Measurements from ENCODE around the gene THEMIS.

Gene THEMIS

GRCh38 chr6:127858727-127859391 is 42.0 kb downstream of the THEMIS start:
- no peak for DNase-seq

GRCh38 chr6:127857051-127857637 is 43.7 kb downstream of the THEMIS start:
- no peak for DNase-seq

GRCh38 chr6:127855542-127856159 is 45.2 kb downstream of the THEMIS start:
- DNase-seq = no peak

DNA sequence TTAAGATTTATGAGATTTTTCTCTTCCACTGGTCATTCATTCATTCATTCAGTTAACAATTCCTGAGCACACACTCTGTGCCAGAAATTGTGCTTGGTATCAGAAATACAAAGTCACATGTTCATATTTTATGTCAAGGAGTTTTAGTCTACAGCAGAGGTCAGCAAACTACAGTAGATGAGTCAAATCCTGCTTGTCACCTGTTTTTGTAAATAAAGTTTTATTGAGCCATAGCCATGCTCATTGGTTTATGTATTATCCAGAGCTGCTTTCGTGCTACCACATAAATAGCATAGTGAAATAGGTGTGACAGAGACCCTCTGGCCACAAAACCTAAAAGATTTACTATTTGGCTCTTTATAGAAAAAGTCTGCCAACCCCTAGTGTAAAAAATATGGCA is 46.8 kb downstream of the THEMIS start:
- no peak for DNase-seq

GRCh38 chr6:127851197-127851596 is 49.7 kb downstream of the THEMIS start:
- DNase-seq = no peak

DNA sequence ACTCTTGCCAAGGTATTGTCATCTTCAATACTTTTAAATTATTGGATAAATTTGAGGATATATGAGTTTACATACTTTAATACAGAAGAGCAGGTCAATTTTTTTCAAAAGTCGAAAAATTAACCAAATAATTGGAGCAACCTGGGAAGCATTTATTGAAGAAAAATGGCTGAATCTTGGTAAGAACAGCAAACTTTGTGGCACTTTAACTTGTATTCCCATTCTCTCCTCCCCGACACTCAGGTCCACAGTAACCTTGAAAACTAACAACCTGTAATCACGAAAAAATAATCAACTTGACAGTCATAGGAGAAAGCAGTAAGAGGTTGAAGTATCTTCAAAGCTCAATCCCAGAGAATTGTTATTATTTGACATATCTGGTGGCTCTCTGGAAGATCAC is 55.6 kb downstream of the THEMIS start:
- no peak for DNase-seq

- no peak for DNase-seq
Observed at GRCh38 chr6:127844529-127844928, 56.3 kb downstream of the THEMIS start.

- no peak for DNase-seq
Observed at GRCh38 chr6:127843582-127843981, 57.3 kb downstream of the THEMIS start.

GRCh38 chr6:127842562-127842961 is 58.3 kb downstream of the THEMIS start:
- DNase-seq = no peak

DNA sequence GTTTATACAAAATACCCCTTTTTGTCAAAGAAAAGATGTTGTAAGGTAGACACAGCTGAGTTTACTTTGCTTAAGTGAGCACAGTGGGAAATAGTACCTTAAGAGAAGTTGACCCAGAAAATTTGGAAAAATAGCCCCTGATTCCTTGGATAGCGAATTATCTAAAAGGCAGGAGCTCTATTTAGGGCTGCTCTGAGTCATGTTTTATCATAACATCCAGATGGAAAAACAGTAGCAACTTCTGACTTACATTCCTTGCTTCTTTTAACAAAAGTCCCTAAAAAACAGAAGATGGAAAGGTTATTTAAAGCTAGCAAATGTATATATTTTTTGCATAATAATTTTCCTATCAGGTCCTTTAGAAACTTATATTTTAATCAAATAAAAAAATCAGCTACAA is 59.0 kb downstream of the THEMIS start:
- no peak for DNase-seq

GRCh38 chr6:127834136-127834535 is 66.7 kb downstream of the THEMIS start:
- DNase-seq = no peak

- DNase-seq = no peak
Observed at GRCh38 chr6:127833336-127833735, 67.5 kb downstream of the THEMIS start.

GRCh38 chr6:127832381-127832780 is 68.5 kb downstream of the THEMIS start:
- no peak for DNase-seq

- DNase-seq = no peak
Observed at GRCh38 chr6:127824061-127824460, 76.8 kb downstream of the THEMIS start.

- no peak for DNase-seq
Observed at GRCh38 chr6:127821431-127821830, 79.4 kb downstream of the THEMIS start.

DNA sequence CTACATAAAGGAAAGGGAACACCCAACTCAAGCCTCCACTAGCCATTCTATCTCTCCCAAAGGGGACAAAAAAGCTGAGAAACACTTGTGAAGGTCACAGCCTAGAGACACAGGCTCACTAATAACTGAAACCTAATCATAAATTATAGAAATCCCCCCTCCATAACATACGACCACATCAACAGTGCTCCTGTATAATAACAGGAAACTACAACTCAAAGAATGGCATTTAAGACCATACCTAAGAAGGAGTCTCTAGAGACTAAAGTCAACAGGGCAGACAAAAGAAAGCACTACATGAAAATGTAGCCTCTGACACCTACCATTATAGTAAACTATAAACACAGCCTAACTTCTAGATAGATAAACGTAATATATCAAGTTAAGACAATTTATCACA is 82.7 kb downstream of the THEMIS start:
- DNase-seq = no peak

- no peak for DNase-seq
Observed at GRCh38 chr6:127816643-127817042, 84.2 kb downstream of the THEMIS start.

DNA sequence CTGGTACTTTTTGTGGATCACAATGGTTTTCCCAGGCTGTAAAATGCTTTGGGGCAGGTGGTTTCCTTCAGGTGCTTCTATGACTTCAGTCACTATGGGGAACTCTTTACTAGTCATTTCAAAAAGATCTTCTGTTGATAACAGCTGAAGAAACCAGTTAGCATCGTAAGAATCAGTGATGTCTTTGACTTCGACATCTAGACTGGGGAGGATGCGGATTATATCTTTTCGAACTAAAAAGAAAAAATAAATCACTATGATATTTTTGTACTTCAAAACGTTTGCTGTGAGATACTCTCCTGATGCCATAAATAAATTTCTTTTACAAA is 87.2 kb downstream of the THEMIS start:
- no peak for DNase-seq

DNA sequence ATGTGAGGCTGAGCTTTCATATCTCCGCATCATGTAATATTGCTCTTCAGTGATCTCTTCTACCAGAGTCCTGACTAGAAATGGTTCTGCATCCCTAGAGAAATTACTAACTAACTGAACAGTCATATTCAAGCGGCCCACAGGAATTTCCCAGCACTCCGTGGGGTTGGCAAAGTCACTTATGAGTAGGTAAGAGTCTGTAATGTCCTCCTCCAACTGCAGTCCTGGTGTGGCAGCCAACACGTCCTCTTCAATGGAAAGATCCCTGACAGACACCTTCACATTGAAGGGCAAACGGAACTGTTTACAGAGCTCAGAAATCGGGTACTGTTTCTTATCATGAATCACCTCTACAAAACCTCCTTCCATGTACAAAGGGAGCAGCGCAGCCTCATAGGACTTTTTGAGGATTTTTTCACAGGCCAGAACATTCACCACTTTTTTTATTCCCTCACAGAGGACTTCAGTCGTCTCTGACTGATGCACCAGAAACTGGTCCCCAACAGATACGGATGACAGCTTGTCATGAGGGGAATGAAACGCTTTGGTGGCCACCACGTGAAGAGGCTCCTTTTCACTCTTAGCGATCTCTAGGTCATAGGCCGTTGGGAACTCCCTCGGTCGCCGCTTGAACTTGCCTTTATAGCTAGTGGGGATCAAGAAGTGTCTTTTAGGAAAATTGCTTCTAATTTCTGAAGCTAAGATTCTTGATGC is 87.7 kb downstream of the THEMIS start:
- no peak for DNase-seq

GRCh38 chr6:127811900-127812570 is 88.8 kb downstream of the THEMIS start:
- DNase-seq = no peak

- DNase-seq = no peak
Observed at GRCh38 chr6:127807806-127808517, 92.9 kb downstream of the THEMIS start.

DNA sequence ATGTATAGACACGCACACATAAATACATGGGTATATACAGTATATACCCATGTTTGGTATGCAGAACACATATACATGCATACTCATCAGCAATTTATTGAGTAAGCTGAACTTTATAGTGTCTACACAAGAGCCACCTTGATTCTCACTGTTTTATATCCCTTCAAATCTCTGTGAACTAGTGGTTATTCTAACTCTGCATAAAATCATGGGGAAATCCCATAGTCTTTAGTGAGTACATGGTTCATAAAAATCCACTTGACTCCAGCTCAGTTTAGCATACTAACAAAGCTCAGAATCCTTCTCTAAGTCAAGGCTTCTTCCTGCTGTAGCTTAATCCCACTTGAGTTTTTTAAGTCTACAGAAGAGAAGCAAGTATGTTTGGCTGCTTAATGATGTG is 104.1 kb downstream of the THEMIS start:
- DNase-seq = no peak

DNA sequence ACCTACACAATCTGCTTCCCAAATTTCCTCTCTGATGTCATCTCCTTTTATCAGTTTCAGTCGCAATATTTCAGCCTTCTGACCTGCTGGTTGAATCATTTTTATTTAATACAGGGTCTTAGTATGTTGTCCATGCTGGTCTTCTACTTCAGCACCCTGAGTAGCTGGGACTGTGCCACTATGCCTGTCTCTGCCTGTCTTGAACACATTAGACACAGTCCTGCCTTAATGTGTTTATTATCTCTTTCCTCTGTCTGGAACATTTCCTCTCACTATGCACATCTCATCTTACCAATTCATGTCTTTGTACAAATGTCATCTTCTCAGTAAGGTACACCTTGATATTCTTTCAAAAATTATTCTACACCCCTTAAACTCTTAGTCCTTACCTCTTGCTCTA is 106.5 kb downstream of the THEMIS start:
- no peak for DNase-seq

All from NCI-H1694 (cell line).